HS-27A (cell line): Measurements from ENCODE around the gene JSRP1.

Experiments
- DNase-seq: peaks from one replicate; pipeline ENCODE4 v3.0.0-alpha.2; 2012; ENCODE audit warnings: low read depth, missing footprints

Gene JSRP1

GRCh38 chr19:2266183-2266993, 10.2 kb upstream of the JSRP1 start:
- DNase-seq: no peak

GRCh38 chr19:2261438-2262172, 5.4 kb upstream of the JSRP1 start:
- no peak for DNase-seq

- no peak for DNase-seq
Measured at GRCh38 chr19:2260341-2260805, 4.2 kb upstream of the JSRP1 start.

- no peak for DNase-seq
Measured at GRCh38 chr19:2259336-2259735, 3.1 kb upstream of the JSRP1 start.

- no peak for DNase-seq
Measured at GRCh38 chr19:2255112-2255845, 938 bp downstream of the JSRP1 start.

GRCh38 chr19:2254064-2254872, 1.9 kb downstream of the JSRP1 start:
- DNase-seq: no peak

- DNase-seq: no peak
Measured at GRCh38 chr19:2253106-2254063, 2.8 kb downstream of the JSRP1 start.

- no peak for DNase-seq
Measured at GRCh38 chr19:2252797-2253105, 3.5 kb downstream of the JSRP1 start.

GRCh38 chr19:2252055-2252796, 4.0 kb downstream of the JSRP1 start:
- DNase-seq: no peak

GRCh38 chr19:2251106-2252054, 4.8 kb downstream of the JSRP1 start:
- DNase-seq: no peak

GRCh38 chr19:2250766-2251105, 5.5 kb downstream of the JSRP1 start:
- DNase-seq: no peak

GRCh38 chr19:2249880-2250765, 6.1 kb downstream of the JSRP1 start:
- no peak for DNase-seq

GRCh38 chr19:2249010-2249866, 7.0 kb downstream of the JSRP1 start, which contains the start of gene AMH:
Gene AMH, plus strand, starts transcription at chr19:2249323. Its CDS starts 10 bp downstream, at chr19:2249333.
- DNase-seq: no peak

- no peak for DNase-seq
Measured at GRCh38 chr19:2248136-2249009, 7.8 kb downstream of the JSRP1 start.

GRCh38 chr19:2247433-2248101, 8.7 kb downstream of the JSRP1 start:
- DNase-seq: no peak
